GM23248 (cell line): Measurements from ENCODE around the gene ZNF581. TPM values are rescaled to one million over a fixed set of nuclear protein-coding genes. Genes with fewer than 3 reads are reported as not detected.

Experiments used
- DNase-seq: peaks from one replicate; pipeline ENCODE4 v3.0.0-alpha.2; 2015
- H2AFZ ChIP-seq: fragments of 200-600 bp; sonication (generic); 2 replicates; pipeline ENCODE4 v1.6.1; 2016; ENCODE audit warnings: antibody characterized with exemption
- H3F3A ChIP-seq: fragments of 200-600 bp; sonication (generic); 2 replicates; pipeline ENCODE4 v1.6.1; 2016; ENCODE audit warnings: mild to moderate bottlenecking, antibody characterized with exemption, mixed run types; ENCODE audit not compliant: insufficient read depth
- H3K27ac ChIP-seq: fragments of 200-600 bp; sonication (generic); 2 replicates; pipeline ENCODE4 v1.5.1; 2016; ENCODE audit warnings: mild to moderate bottlenecking
- H3K27me3 ChIP-seq: fragments of 200-600 bp; sonication (generic); replicated peaks from 2 replicates; pipeline ENCODE4 v1.6.1; 2016; ENCODE audit warnings: mild to moderate bottlenecking; ENCODE audit not compliant: insufficient read depth
- H3K36me3 ChIP-seq: fragments of 200-600 bp; sonication (generic); 2 replicates; pipeline ENCODE4 v1.6.1; 2016; ENCODE audit warnings: low read depth, mild to moderate bottlenecking
- H3K4me1 ChIP-seq: fragments of 200-600 bp; sonication (generic); 2 replicates; pipeline ENCODE4 v1.6.1; 2016; ENCODE audit warnings: mild to moderate bottlenecking; ENCODE audit not compliant: insufficient read depth
- H3K4me2 ChIP-seq: fragments of 200-600 bp; sonication (generic); one replicate; pipeline ENCODE4 v1.6.1; 2016; ENCODE audit warnings: mild to moderate bottlenecking; ENCODE audit not compliant: unreplicated experiment
- H3K4me3 ChIP-seq: fragments of 200-600 bp; sonication (generic); 2 replicates; pipeline ENCODE4 v1.5.1; 2016; ENCODE audit warnings: mild to moderate bottlenecking
- H3K79me2 ChIP-seq: fragments of 200-600 bp; sonication (generic); 2 replicates; pipeline ENCODE4 v1.6.1; 2016; ENCODE audit warnings: mild to moderate bottlenecking; ENCODE audit not compliant: insufficient read depth
- H3K9ac ChIP-seq: fragments of 200-600 bp; sonication (generic); 2 replicates; pipeline ENCODE4 v1.6.1; 2016; ENCODE audit warnings: mild to moderate bottlenecking
- H3K9me2 ChIP-seq: fragments of 200-600 bp; sonication (generic); 2 replicates; pipeline ENCODE4 v1.6.1; 2016; ENCODE audit warnings: mixed run types, mild to moderate bottlenecking, moderate library complexity; ENCODE audit not compliant: insufficient read depth
- H3K9me3 ChIP-seq: fragments of 200-600 bp; sonication (generic); one replicate; pipeline ENCODE4 v1.6.1; 2017; ENCODE audit warnings: low read depth
- H4K20me1 ChIP-seq: fragments of 200-600 bp; sonication (generic); 2 replicates; pipeline ENCODE4 v1.6.0; 2016; ENCODE audit not compliant: insufficient read depth
- EZH2 ChIP-seq: fragments of 200-600 bp; sonication (generic); IDR thresholded peaks from 2 replicates; pipeline ENCODE4 v1.6.1; 2018; ENCODE audit warnings: antibody characterized with exemption, mild to moderate bottlenecking; ENCODE audit not compliant: insufficient read depth, poor library complexity, severe bottlenecking
- EZH2phosphoT487 ChIP-seq: fragments of 200-600 bp; sonication (generic); IDR thresholded peaks from 2 replicates; pipeline ENCODE4 v1.6.1; 2018; ENCODE audit warnings: antibody characterized with exemption, moderate library complexity, mild to moderate bottlenecking, low read depth; ENCODE audit not compliant: insufficient read depth
- WGBS, 2 experiments: methylation state at CpG; one replicate each; pipeline ENCODE4 v1.1.6; 2015 to 2017; ENCODE audit warnings: low lambda C conversion rate in 2 of 2, low coverage in 1 of 2; ENCODE audit errors: missing lambda C conversion rate in 2 of 2; 5-methylcytosine and 5-hydroxymethylcytosine counted together
- in situ Hi-C: fragments of 300-500 bp; cut with MboI; formaldehyde crosslinking; loops from 2 replicates; pipeline ENCODE4 v1.15.0; 2020
- polyA plus RNA-seq: library from polyadenylated mRNA; unstranded; fragments of >200 nt; fragmentation: Nextera tagmentation; extraction: Ambion mirVana; gene quantifications from 2 replicates; pipeline ENCODE4 v1.2.1, GENCODE V29; 2016
- total RNA-seq: library from RNA; depleted of rRNA; stranded (reverse); fragments of >200 nt; shearing (Covaris generic); gene quantifications from 2 replicates; pipeline ENCODE4 v1.2.3, GENCODE V29; 2014

Gene ZNF581
- total and polyA plus RNA-seq, 2 experiments from 2014 or later, result 12.1 to 17.6 TPM

- H3K9me3 ChIP-seq, result no peaks in the 10 kb centered on the region
- H3K79me2 ChIP-seq, result peaks cover 96% of the 10 kb centered on the region
- in situ Hi-C loops, result loop anchor here (25.0 kb wide), 1 partner anchor 1207 kb away; the partner anchor contains the start of genes CDC42EP5 and LENG9
- no peak overlapping the region for H3K9ac ChIP-seq
- DNase-seq, result no peak
- no peak overlapping the region for H2AFZ ChIP-seq
- no peak overlapping the region for H3K4me2 ChIP-seq
- WGBS, 2 experiments, result 86 to 90% methylated on average over 22 to 43 of the region's 43 CpGs
- no peaks in the 10 kb centered on the region for H3K9me2 ChIP-seq
- H3K4me3 ChIP-seq, result no peak overlapping the region
- no peak overlapping the region for H3K27ac ChIP-seq
- H3K36me3 ChIP-seq, result no peaks in the 10 kb centered on the region
- peaks cover 29% of the 10 kb centered on the region for H3F3A ChIP-seq
- H3K4me1 ChIP-seq, result peaks cover 14% of the 10 kb centered on the region; the same call in 1 of the 2 replicates
- no peak for TF ChIP-seq EZH2phosphoT487
- TF ChIP-seq EZH2, result no peak
- no peaks in the 10 kb centered on the region for H3K27me3 ChIP-seq
- peaks cover 8% of the 10 kb centered on the region; the same call in 1 of the 2 replicates for H4K20me1 ChIP-seq
Observed at GRCh38 chr19:55669418-55670279, 26.2 kb downstream of the ZNF581 start.

- TF ChIP-seq EZH2, result no peak
- no peak for TF ChIP-seq EZH2phosphoT487
- Histone ChIP-seq H3K9ac (no peak overlapping the region), H3K27me3 (no peaks in the 10 kb centered on the region), H3K4me1 (peaks cover 14% of the 10 kb centered on the region; the same call in 1 of the 2 replicates), H3F3A (peaks cover 30% of the 10 kb centered on the region), H3K27ac (no peak overlapping the region), H3K4me3 (no peak overlapping the region), H3K9me3 (no peaks in the 10 kb centered on the region), H2AFZ (no peak overlapping the region), H4K20me1 (peaks cover 8% of the 10 kb centered on the region; the same call in 1 of the 2 replicates), H3K9me2 (no peaks in the 10 kb centered on the region), H3K36me3 (no peaks in the 10 kb centered on the region), H3K4me2 (no peak overlapping the region), H3K79me2 (peaks cover 95% of the 10 kb centered on the region)
- no peak for DNase-seq
- 84 to 85% methylated on average over 23 of the region's 23 CpGs for WGBS, 2 experiments
- in situ Hi-C loops, result loop anchor here (25.0 kb wide), 1 partner anchor 1208 kb away; the partner anchor contains the start of genes CDC42EP5 and LENG9
Observed at GRCh38 chr19:55670280-55671053, 27.0 kb downstream of the ZNF581 start.

- DNase-seq, result no peak
- Histone ChIP-seq H4K20me1 (peaks cover 8% of the 10 kb centered on the region; the same call in 1 of the 2 replicates), H3K9me2 (no peaks in the 10 kb centered on the region), H3K4me2 (no peak overlapping the region), H3F3A (peaks cover 34% of the 10 kb centered on the region), H3K9me3 (no peaks in the 10 kb centered on the region), H3K4me3 (no peak overlapping the region), H2AFZ (no peak overlapping the region), H3K27ac (no peak overlapping the region), H3K27me3 (no peaks in the 10 kb centered on the region), H3K36me3 (no peaks in the 10 kb centered on the region), H3K4me1 (peaks cover 14% of the 10 kb centered on the region; the same call in 1 of the 2 replicates), H3K9ac (no peak overlapping the region), H3K79me2 (peaks cover 95% of the 10 kb centered on the region)
- in situ Hi-C loops, result loop anchor here (25.0 kb wide), 1 partner anchor 1209 kb away; the partner anchor contains the start of genes CDC42EP5 and LENG9
- TF ChIP-seq EZH2 (no peak), EZH2phosphoT487 (no peak)
- 68 to 69% methylated on average over 2 of the region's 2 CpGs for WGBS, 2 experiments
Observed at GRCh38 chr19:55671054-55671378, 27.6 kb downstream of the ZNF581 start.

- TF ChIP-seq EZH2phosphoT487 (no peak), EZH2 (no peak)
- Histone ChIP-seq H3K27ac (peak overlapping the region; percentile 29), H3K4me1 (peaks cover 25% of the 10 kb centered on the region; the same call in 1 of the 2 replicates), H3K4me3 (no peak overlapping the region), H3K9me3 (no peaks in the 10 kb centered on the region), H3K36me3 (no peaks in the 10 kb centered on the region), H3K79me2 (peaks cover 95% of the 10 kb centered on the region), H3F3A (peaks cover 34% of the 10 kb centered on the region), H4K20me1 (peaks cover 8% of the 10 kb centered on the region; the same call in 1 of the 2 replicates), H3K27me3 (no peaks in the 10 kb centered on the region), H3K9ac (0 out of 2 replicates have a peak overlapping the region, but pooled peaks have one; percentile 11), H3K4me2 (no peak overlapping the region), H2AFZ (no peak overlapping the region), H3K9me2 (no peaks in the 10 kb centered on the region)
- in situ Hi-C loops, result loop anchor here (25.0 kb wide), 1 partner anchor 1210 kb away; the partner anchor contains the start of genes CDC42EP5 and LENG9
- DNase-seq, result peak; percentile 32
- 74 to 78% methylated on average over 5 of the region's 5 CpGs for WGBS, 2 experiments
Observed at GRCh38 chr19:55672418-55672817, 29.0 kb downstream of the ZNF581 start.
